HG02642 (cell line): ENCODE results near the gene APOL3.
"Not testable (repeated sequence)": the region's sequence is repeated elsewhere in the genome, so short reads cannot be mapped to it uniquely, and the experiment has no call there.

Experiments used
- ATAC-seq: cut with Tn5 transposase; IDR thresholded peaks from one replicate; pipeline ENCODE4 v1.9.1; 2021; ENCODE audit warnings: mild to moderate bottlenecking; ENCODE audit not compliant: unreplicated experiment, poor library complexity

APOL3 gene

GRCh38 chr22:36163497-36163896 is 2.9 kb upstream of the APOL3 start:
- no peak for ATAC-seq

- no peak for ATAC-seq
These were observed 1.8 kb upstream of the APOL3 start for GRCh38 chr22:36162127-36163034.

GRCh38 chr22:36161793-36162126 is 1.2 kb upstream of the APOL3 start:
- not testable (repeated sequence) for ATAC-seq

DNA sequence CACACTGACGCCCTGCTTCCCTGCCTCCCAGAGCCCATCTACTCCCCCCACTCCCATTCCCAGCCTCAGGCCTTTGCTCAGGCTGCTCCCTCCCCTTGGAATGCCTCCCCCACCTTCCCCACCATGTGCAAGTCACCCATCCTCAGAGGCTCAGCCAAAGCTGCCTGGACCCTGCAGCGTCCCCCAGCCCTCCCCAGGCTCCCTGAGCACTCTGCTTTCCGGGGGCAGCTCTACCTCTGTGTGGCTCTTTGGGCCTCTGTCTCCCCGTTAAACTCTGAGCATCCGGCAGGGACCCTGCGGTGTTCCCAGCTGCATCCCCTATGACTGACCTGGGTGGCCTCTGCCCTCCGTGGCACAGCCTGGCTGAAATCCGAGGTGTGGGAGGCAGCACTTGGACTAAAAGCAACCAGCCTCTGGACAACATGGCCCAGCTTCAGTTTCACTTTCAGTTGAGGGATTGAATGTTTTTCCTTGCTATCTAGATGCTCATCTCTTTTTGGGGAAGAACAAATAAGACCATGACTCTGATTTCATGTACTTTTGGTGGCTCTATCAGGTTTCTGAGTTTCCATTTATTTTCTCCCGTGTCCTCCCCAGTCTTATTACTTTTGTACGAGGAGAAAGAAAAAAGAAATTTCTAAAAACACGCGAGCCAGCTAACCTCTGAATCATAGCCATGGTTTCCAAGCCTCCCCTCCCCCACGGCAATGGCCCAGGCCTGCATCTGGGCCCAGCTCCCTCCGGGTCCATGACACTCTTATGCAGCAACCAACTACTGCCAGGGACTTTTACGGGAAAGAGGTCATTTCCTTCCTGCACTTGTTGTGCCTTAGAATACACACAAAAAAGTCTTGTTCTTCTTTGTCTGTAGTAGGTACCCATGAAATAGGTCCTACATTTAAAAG is 3.8 kb downstream of the APOL3 start:
- no peak for ATAC-seq

DNA sequence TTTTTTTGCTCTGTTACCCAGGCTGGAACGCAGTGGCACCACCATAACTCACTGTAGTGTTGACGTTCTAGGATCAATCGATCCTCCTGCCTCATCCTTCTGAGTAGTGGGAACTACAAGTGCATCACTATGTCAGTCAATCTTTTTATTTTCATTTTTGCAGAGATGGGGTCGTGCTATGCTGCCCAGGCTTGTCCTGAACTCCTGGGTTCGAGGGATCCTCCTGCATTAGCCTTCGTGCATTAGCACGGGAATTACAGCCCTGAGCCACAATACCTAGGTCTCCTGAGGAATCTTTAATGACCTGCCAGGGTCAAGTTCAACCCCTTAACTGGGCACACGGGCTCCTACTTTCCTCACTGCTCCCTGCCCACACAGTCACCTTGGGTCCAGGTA is 4.4 kb downstream of the APOL3 start:
- no peak for ATAC-seq

GRCh38 chr22:36155702-36156101 is 4.9 kb downstream of the APOL3 start:
- ATAC-seq, result no peak

GRCh38 chr22:36154423-36154945 is 6.1 kb downstream of the APOL3 start:
- ATAC-seq, result no peak

GRCh38 chr22:36153501-36154422 is 6.8 kb downstream of the APOL3 start:
- no peak for ATAC-seq

GRCh38 chr22:36152821-36153220 is 7.7 kb downstream of the APOL3 start:
- ATAC-seq, result not testable (repeated sequence)

- ATAC-seq, result no peak
These were observed 8.5 kb downstream of the APOL3 start for GRCh38 chr22:36152088-36152487.

DNA sequence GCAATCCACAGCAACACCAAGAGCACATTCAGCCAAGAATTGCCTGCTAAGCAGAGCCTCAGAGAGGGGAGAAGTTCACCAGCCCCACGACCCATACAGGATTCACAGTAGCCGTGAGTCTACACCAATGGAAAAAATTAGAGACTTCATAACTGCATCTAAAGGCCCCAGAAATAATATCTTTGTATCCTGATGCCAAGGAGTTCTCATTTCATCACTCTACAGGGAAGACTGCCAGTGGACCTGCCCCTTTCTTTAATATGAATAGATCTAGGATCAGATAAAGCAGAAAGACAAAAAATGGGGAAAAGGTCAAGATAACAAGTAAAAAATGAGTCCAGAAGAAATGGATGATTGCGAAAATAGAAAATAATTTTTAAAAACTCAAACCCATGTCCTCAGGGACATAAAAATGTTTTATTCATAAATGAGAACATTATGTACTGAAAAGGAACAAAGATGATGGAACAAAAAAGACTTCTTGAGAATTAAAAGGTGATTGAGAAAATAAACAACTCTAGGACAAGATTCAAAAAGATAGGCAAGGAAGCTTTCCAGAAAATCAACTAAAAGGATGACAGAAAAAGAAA is 9.5 kb downstream of the APOL3 start:
- ATAC-seq, result no peak

DNA sequence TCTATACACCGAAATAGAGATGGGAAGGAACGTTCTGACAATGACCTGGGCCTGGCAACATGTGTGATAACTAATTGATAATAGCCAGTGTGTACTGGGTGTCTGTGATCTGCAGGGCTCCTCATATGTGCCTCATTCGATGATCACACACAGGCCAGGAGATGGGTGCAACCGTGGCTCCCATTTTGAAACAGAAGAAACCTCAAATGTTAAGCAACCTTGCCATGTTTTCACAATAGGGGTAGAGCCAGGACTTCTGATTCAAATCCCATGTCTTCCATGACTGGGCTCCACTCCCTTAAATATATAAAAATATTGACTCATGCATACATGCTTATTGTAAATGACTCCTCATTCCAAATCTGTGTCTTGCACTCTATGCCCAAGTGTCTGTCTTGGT is 11.1 kb downstream of the APOL3 start:
- no peak for ATAC-seq

DNA sequence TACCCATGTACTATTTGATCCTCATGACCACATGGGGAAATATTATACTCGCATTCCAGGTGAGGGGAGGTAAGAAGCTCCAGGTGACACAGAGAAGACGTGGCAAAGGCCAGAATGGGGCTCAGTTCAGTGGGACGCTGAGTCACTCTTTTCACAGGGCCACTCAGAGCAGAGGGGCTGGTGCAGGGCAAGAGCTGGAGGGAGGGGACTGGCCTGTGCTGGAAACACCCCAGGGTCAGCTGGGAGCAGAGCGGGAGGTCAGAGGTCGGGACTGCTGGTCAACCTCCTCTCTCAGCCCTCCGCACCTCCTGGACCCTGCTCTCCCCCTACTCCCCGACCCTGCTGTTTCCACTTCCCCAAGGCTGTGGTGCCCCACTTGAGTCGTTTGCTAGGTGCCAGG is 12.1 kb downstream of the APOL3 start:
- no peak for ATAC-seq

DNA sequence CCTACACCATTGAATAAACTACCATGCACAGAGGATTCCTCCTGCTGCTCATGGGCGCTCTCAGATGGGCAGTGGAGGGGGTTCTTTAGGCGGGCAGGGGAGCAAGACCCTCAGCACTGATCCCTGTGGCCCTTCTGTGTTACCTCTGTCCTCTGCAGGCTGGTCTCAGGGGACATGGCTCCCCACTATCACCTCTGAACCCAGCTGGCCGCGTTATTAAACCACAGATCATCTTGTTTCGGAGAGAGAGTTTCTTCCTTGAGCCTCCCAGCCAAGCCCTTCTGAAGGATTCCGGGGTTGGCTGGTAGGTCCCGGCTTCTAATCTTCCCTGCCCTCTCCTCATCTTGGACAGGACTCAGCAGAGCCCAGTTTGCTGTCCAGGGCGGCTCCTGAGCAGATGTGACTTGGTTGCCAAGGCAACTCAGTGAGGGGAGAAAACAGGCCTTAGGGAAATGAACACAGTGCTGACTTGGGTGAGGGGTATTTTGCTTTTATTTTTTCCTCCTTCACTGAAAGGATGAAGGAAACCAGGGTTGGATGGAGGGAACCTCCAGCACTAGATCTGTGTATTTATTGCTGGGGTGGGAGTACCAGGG is 13.3 kb downstream of the APOL3 start:
- ATAC-seq, result no peak

GRCh38 chr22:36145881-36146280 is 14.7 kb downstream of the APOL3 start:
- ATAC-seq, result no peak

GRCh38 chr22:36144886-36145541 is 15.5 kb downstream of the APOL3 start:
- ATAC-seq, result no peak

- ATAC-seq, result no peak
These were observed 16.6 kb downstream of the APOL3 start for GRCh38 chr22:36143956-36144355.

- no peak for ATAC-seq
These were observed 17.3 kb downstream of the APOL3 start for GRCh38 chr22:36143066-36143815.
